HG03175 (cell line): ENCODE measurements around the gene PRF1.
"Not testable (repeated sequence)": the region's sequence is repeated elsewhere in the genome, so short reads cannot be mapped to it uniquely, and the experiment has no call there.

ENCODE experiments used
- ATAC-seq: cut with Tn5 transposase; IDR thresholded peaks from one replicate; pipeline ENCODE4 v1.9.1; 2021; ENCODE audit warnings: mild to moderate bottlenecking, moderate library complexity; ENCODE audit not compliant: unreplicated experiment

Gene PRF1

GRCh38 chr10:70594161-70594560, 8.4 kb downstream of the PRF1 start:
- ATAC-seq: no peak

GRCh38 chr10:70593513-70593890, 9.0 kb downstream of the PRF1 start:
- ATAC-seq: no peak

GRCh38 chr10:70592746-70593512, 9.6 kb downstream of the PRF1 start:
- ATAC-seq: no peak

- no peak for ATAC-seq
Measured at GRCh38 chr10:70592186-70592735, 10.3 kb downstream of the PRF1 start.

DNA sequence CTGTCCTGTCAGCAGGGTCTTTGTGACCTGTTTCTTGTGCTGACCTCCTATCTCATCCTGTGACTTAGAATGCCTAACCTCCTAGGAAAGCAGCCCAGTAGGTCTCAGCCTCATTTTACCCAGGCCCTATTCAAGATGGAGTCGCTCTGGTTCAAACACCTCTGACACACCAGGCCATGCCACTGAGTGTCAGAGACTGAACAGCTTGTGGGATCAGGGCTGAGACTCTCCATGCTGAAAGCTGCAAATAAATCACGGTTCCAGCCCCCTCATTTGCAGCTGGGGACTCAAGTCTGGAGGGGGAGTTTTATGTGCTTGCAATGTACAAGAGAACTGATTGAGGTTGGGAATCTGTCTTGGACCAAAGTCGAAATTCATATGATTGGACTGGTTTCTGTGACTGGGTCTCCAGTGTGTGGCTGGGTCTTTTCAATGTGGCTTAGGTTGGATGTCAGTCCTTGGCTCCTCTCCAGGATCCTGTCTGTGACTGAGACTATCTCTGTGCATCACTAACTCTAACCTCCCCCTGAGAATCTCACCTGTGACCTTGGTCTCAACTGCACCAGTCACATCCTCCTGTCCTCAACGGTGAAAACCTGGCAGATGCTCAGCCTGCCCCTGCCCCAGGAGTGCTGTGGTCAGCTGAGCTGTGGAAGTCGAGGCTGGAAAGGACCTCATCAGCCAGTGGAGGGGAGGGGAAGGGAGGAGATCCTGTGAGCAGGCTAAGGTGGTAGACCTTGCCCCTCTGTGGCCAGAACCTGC, 11.7 kb downstream of the PRF1 start:
- ATAC-seq: no peak

DNA sequence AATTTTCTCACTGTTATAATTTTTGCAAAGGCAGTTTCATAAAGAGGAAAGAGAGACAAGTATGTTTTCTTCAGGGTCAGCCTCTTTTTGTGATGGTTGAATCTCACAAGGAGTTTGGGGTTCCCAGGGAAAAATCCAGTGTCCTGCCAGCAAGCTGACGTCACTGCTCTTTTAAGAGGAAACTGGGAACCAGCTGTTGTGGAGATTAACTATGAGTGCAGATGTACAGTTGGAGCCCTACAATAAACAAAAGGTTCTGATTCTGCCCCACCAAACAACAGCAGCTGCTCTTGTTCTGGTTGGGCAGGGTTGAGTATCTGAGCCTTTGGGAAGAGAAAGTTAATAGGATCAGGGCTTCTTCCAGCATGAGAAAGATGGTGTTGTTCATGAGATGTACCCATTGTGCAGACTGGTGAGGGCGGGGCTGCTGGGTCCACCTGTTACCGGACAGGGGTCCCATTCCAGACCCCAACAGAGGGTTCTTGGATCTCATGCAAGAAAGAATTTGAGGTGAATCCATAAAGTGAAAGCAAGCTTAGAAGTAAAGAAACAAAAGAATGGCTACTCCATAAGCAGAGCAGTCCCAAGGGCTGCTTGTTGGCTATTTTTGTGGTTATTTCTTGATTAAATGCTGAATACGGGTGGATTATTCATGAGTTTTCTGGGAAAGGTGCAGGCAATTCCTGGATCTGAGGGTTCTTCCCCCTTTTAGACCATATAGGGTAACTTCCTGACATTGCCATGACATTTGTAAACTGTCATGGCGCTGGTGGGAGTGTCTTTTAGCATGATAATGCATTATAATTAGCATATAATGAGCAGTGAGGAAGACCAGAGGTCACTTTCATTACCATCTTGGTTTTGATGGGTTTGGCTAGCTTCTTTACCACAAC, 12.5 kb downstream of the PRF1 start:
- no peak for ATAC-seq

DNA sequence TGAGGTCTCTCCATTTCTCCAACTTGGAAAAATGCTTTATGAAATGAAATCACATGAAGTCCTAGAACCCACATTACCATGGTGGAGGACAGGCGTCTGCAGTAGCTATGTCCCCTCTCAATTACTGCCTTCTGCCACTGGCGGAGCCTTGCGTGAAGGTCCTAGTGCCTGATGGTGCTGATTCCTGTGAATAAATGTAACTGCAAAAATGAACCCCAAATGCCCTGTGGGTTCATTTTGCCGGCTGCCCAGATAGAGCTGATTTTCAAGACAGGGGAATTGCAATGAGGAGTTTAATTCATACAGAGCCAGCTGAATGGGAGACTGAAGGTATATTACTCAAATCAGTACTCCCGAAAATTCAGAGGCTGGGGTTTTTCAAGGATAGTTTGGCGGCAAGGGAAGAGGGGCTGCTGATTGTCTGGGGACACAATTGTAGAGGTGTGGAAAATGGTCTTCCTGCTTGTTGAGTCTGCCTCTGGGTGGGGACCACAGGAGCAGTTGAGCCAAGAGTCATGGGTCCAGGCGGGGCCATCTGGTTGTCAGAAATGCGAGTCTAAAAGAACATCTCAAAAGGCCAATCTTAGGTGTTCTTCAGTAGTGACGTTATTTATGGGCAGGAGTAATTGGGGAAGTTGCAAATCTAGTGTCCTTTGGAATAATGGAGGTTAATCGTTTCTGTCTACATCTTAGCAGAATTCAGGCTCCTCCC, 13.5 kb downstream of the PRF1 start:
- ATAC-seq: no peak

GRCh38 chr10:70588255-70588654, 14.3 kb downstream of the PRF1 start:
- no peak for ATAC-seq

- ATAC-seq: no peak
Measured at GRCh38 chr10:70587045-70587658, 15.4 kb downstream of the PRF1 start.

- ATAC-seq: no peak
Measured at GRCh38 chr10:70586348-70586930, 16.1 kb downstream of the PRF1 start.

- ATAC-seq: no peak
Measured at GRCh38 chr10:70585578-70586169, 16.9 kb downstream of the PRF1 start.

DNA sequence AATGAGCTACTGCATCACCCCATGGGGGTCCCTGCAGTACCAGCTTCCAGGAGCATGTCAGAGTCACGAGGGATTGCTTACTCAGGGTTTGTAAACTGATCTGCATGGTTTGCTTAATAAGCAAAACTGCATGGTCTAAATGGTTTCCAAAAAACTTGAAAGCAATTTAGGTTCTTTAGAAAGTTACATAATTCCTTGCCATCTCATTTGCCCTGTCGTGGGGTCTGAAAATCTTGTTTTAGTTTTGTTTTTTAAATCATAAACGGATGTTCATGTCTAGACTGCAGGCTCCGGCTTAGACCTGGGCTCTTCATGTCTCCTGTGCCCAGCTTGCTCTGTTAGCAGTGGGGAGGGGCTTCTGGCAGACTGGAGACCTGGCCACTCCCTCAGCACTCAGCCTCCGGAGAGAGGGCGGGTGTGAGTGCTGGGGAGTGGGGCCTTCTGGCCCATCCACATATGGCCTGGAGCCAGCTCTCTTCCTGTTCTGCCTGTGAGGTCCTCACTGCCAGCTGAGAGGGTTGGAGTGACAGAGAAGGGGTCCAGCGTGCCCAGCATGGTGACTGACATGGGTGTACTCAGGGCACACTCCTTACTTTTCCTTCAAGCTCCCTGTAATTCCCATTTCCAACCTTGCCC, 17.5 kb downstream of the PRF1 start:
- ATAC-seq: no peak

GRCh38 chr10:70584366-70584765, 18.2 kb downstream of the PRF1 start:
- ATAC-seq: no peak

- no peak for ATAC-seq
Measured at GRCh38 chr10:70583669-70584037, 18.9 kb downstream of the PRF1 start.

DNA sequence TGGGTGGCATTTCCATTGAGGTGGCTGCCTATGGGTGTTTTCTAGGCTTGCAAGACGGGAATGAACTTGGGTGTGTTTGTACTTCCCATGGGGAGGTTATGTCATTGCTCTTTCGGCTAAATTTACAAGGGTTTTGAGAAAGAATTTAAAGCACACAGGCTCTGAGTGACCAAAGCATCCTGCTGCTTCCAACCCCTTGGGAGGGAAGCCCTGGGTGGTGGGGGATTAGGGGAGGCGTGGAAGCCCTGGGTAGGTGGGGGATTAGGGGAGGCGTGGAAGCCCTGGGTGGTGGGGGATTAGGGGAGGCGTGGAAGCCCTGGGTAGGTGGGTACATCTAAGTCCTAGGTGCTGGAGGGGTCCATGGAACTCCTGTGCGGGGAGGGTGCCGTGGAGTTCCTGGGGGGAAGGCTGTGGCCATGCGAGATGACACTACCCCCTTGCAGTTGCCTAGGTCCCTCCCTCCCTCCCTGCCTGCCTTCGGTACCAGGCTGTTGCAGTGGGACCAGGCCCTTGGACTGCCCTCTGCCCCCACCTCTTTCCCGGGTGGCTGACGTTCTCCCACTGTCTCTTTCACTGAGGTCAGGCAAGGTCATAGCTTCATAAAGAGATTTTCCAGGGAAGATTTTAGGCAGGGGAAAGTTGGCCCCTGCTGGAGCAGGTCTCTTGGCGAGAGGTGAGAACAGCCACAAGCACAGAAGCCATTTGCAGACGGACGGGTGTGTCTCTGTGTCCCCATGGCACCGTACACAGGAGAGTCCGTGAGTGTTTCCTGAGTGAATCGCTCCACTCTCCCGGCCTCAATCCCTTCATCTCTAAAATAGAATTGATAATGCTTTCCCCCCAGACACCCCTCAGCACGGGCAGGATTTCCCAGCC, 19.5 kb downstream of the PRF1 start:
- no peak for ATAC-seq

GRCh38 chr10:70581176-70581575, 21.4 kb downstream of the PRF1 start:
- ATAC-seq: not testable (repeated sequence)

GRCh38 chr10:70579234-70580002, 23.1 kb downstream of the PRF1 start:
- ATAC-seq: no peak
